ENCODE measurements around the gene MYO1A.
A peak's percentile ranks its signal among the peaks of the same experiment; 100 is the strongest.

The MYO1A gene

GRCh38 chr12:57049890-57050289, at the start of gene MYO1A:
Gene MYO1A (minus strand): TSS chr12:57050129. CDS start chr12:57048323, 1,806 bp downstream.
- Histone ChIP-seq H3K4me3 (ENCODE audit: low read depth in 1 of 2, low read length in 2 of 2) (no peak within 1 kb of the TSS), H3K36me3 (ENCODE audit: insufficient read depth, low read length) (no peaks in the 10 kb centered on the region), H3K9me3 (ENCODE audit: low read length) (no peaks in the 10 kb centered on the region), H3K9ac (ENCODE audit: low read length) (no peak within 1 kb of the TSS), H3K27me3 (ENCODE audit: control insufficient read depth in 1 of 2, insufficient read depth in 2 of 2, low read length in 2 of 2) (no peaks in the 10 kb centered on the region), H3K27ac (ENCODE audit: low read depth, low read length) (no peak within 1 kb of the TSS), H3K4me1 (ENCODE audit: insufficient read depth, low read length) (peaks cover 5% of the 10 kb centered on the region)

GRCh38 chr12:57099047-57099714, 49.3 kb upstream of the MYO1A start:
- Histone ChIP-seq H3K27ac (ENCODE audit: low read depth, low read length) (no peak overlapping the region), H3K27me3 (ENCODE audit: control insufficient read depth in 1 of 2, insufficient read depth in 2 of 2, low read length in 2 of 2) (no peaks in the 10 kb centered on the region), H3K36me3 (ENCODE audit: insufficient read depth, low read length) (peaks cover 78% of the 10 kb centered on the region)

GRCh38 chr12:57098546-57098945, 48.6 kb upstream of the MYO1A start:
- Histone ChIP-seq H3K9ac (ENCODE audit: low read length) (no peak overlapping the region), H3K4me3 (ENCODE audit: low read depth in 1 of 2, low read length in 2 of 2) (no peak overlapping the region), H3K27ac (ENCODE audit: low read depth, low read length) (no peak overlapping the region), H3K9me3 (ENCODE audit: low read length) (no peaks in the 10 kb centered on the region), H3K4me1 (ENCODE audit: insufficient read depth, low read length) (peaks cover 15% of the 10 kb centered on the region), H3K36me3 (ENCODE audit: insufficient read depth, low read length) (peaks cover 75% of the 10 kb centered on the region), H3K27me3 (ENCODE audit: control insufficient read depth in 1 of 2, insufficient read depth in 2 of 2, low read length in 2 of 2) (no peaks in the 10 kb centered on the region)

More at GRCh38 chr12:57099047-57099714, 49.3 kb upstream of the MYO1A start:
- Histone ChIP-seq H3K4me3 (ENCODE audit: low read depth in 1 of 2, low read length in 2 of 2) (no peak overlapping the region), H3K9me3 (ENCODE audit: low read length) (no peaks in the 10 kb centered on the region), H3K4me1 (ENCODE audit: insufficient read depth, low read length) (peaks cover 9% of the 10 kb centered on the region), H3K9ac (ENCODE audit: low read length) (no peak overlapping the region)

GRCh38 chr12:57097554-57097835, 47.6 kb upstream of the MYO1A start:
- no peak overlapping the region for H3K4me3 ChIP-seq (ENCODE audit: low read depth in 1 of 2, low read length in 2 of 2)
- H3K9ac ChIP-seq (ENCODE audit: low read length): no peak overlapping the region
- no peaks in the 10 kb centered on the region for H3K27me3 ChIP-seq (ENCODE audit: control insufficient read depth in 1 of 2, insufficient read depth in 2 of 2, low read length in 2 of 2)
- H3K9me3 ChIP-seq (ENCODE audit: low read length): no peaks in the 10 kb centered on the region
- peaks cover 82% of the 10 kb centered on the region for H3K36me3 ChIP-seq (ENCODE audit: insufficient read depth, low read length)
- H3K4me1 ChIP-seq (ENCODE audit: insufficient read depth, low read length): peaks cover 25% of the 10 kb centered on the region
- no peak overlapping the region for H3K27ac ChIP-seq (ENCODE audit: low read depth, low read length)

GRCh38 chr12:57096748-57097553, 47.0 kb upstream of the MYO1A start:
- Histone ChIP-seq H3K9me3 (ENCODE audit: low read length) (no peaks in the 10 kb centered on the region), H3K4me1 (ENCODE audit: insufficient read depth, low read length) (peaks cover 31% of the 10 kb centered on the region), H3K9ac (ENCODE audit: low read length) (no peak overlapping the region), H3K27ac (ENCODE audit: low read depth, low read length) (no peak overlapping the region), H3K4me3 (ENCODE audit: low read depth in 1 of 2, low read length in 2 of 2) (no peak overlapping the region), H3K36me3 (ENCODE audit: insufficient read depth, low read length) (peaks cover 82% of the 10 kb centered on the region), H3K27me3 (ENCODE audit: control insufficient read depth in 1 of 2, insufficient read depth in 2 of 2, low read length in 2 of 2) (no peaks in the 10 kb centered on the region)

GRCh38 chr12:57096099-57096572, 46.2 kb upstream of the MYO1A start:
- H3K4me3 ChIP-seq (ENCODE audit: low read depth in 1 of 2, low read length in 2 of 2): no peak overlapping the region
- H3K27ac ChIP-seq (ENCODE audit: low read depth, low read length): peak overlapping the region; percentile 39
- peaks cover 39% of the 10 kb centered on the region for H3K4me1 ChIP-seq (ENCODE audit: insufficient read depth, low read length)
- no peak overlapping the region for H3K9ac ChIP-seq (ENCODE audit: low read length)
- H3K9me3 ChIP-seq (ENCODE audit: low read length): no peaks in the 10 kb centered on the region
- no peaks in the 10 kb centered on the region for H3K27me3 ChIP-seq (ENCODE audit: control insufficient read depth in 1 of 2, insufficient read depth in 2 of 2, low read length in 2 of 2)
- peaks cover 89% of the 10 kb centered on the region for H3K36me3 ChIP-seq (ENCODE audit: insufficient read depth, low read length)

- peaks cover 46% of the 10 kb centered on the region for H3K4me1 ChIP-seq (ENCODE audit: insufficient read depth, low read length)
- peak overlapping the region; percentile 10 for H3K27ac ChIP-seq (ENCODE audit: low read depth, low read length)
- H3K9me3 ChIP-seq (ENCODE audit: low read length): no peaks in the 10 kb centered on the region
These were observed 45.5 kb upstream of the MYO1A start for GRCh38 chr12:57095440-57095839.

GRCh38 chr12:57094208-57095160, 44.6 kb upstream of the MYO1A start:
- H3K4me3 ChIP-seq (ENCODE audit: low read depth in 1 of 2, low read length in 2 of 2): no peak overlapping the region
- H3K4me1 ChIP-seq (ENCODE audit: insufficient read depth, low read length): peaks cover 47% of the 10 kb centered on the region
- H3K9me3 ChIP-seq (ENCODE audit: low read length): no peaks in the 10 kb centered on the region
- peak overlapping the region; percentile 21 for H3K9ac ChIP-seq (ENCODE audit: low read length)
- H3K36me3 ChIP-seq (ENCODE audit: insufficient read depth, low read length): peaks cover 81% of the 10 kb centered on the region
- no peaks in the 10 kb centered on the region for H3K27me3 ChIP-seq (ENCODE audit: control insufficient read depth in 1 of 2, insufficient read depth in 2 of 2, low read length in 2 of 2)
- H3K27ac ChIP-seq (ENCODE audit: low read depth, low read length): peak overlapping the region; percentile 40

More at GRCh38 chr12:57095440-57095839, 45.5 kb upstream of the MYO1A start:
- Histone ChIP-seq H3K27me3 (ENCODE audit: control insufficient read depth in 1 of 2, insufficient read depth in 2 of 2, low read length in 2 of 2) (no peaks in the 10 kb centered on the region), H3K4me3 (ENCODE audit: low read depth in 1 of 2, low read length in 2 of 2) (no peak overlapping the region), H3K36me3 (ENCODE audit: insufficient read depth, low read length) (peaks cover 90% of the 10 kb centered on the region), H3K9ac (ENCODE audit: low read length) (no peak overlapping the region)

- Histone ChIP-seq H3K36me3 (ENCODE audit: insufficient read depth, low read length) (peaks cover 72% of the 10 kb centered on the region), H3K27me3 (ENCODE audit: control insufficient read depth in 1 of 2, insufficient read depth in 2 of 2, low read length in 2 of 2) (no peaks in the 10 kb centered on the region), H3K27ac (ENCODE audit: low read depth, low read length) (peak overlapping the region; percentile 84), H3K4me3 (ENCODE audit: low read depth in 1 of 2, low read length in 2 of 2) (peak overlapping the region in 1 of 2 donors; percentile 66), H3K4me1 (ENCODE audit: insufficient read depth, low read length) (peaks cover 47% of the 10 kb centered on the region), H3K9ac (ENCODE audit: low read length) (no peak overlapping the region), H3K9me3 (ENCODE audit: low read length) (no peaks in the 10 kb centered on the region)
These were observed 43.7 kb upstream of the MYO1A start for GRCh38 chr12:57093415-57094207.

- Histone ChIP-seq H3K4me1 (ENCODE audit: insufficient read depth, low read length) (peaks cover 47% of the 10 kb centered on the region), H3K27me3 (ENCODE audit: control insufficient read depth in 1 of 2, insufficient read depth in 2 of 2, low read length in 2 of 2) (no peaks in the 10 kb centered on the region), H3K9me3 (ENCODE audit: low read length) (no peaks in the 10 kb centered on the region), H3K4me3 (ENCODE audit: low read depth in 1 of 2, low read length in 2 of 2) (peak overlapping the region in 1 of 2 donors; percentile 66), H3K9ac (ENCODE audit: low read length) (peak overlapping the region; percentile 39), H3K27ac (ENCODE audit: low read depth, low read length) (peak overlapping the region; percentile 84), H3K36me3 (ENCODE audit: insufficient read depth, low read length) (peaks cover 65% of the 10 kb centered on the region)
These were observed 43.0 kb upstream of the MYO1A start for GRCh38 chr12:57092876-57093414.

All from muscle layer of colon (tissue), 2 donors.